COLO668 (cell line): Measurements from ENCODE around the gene SRGAP3.

Experiments
- DNase-seq: peaks from one replicate; lab custom pipeline; 2025; ENCODE audit not compliant: unreplicated experiment; lab: John Stamatoyannopoulos, UW

The SRGAP3 gene

DNA sequence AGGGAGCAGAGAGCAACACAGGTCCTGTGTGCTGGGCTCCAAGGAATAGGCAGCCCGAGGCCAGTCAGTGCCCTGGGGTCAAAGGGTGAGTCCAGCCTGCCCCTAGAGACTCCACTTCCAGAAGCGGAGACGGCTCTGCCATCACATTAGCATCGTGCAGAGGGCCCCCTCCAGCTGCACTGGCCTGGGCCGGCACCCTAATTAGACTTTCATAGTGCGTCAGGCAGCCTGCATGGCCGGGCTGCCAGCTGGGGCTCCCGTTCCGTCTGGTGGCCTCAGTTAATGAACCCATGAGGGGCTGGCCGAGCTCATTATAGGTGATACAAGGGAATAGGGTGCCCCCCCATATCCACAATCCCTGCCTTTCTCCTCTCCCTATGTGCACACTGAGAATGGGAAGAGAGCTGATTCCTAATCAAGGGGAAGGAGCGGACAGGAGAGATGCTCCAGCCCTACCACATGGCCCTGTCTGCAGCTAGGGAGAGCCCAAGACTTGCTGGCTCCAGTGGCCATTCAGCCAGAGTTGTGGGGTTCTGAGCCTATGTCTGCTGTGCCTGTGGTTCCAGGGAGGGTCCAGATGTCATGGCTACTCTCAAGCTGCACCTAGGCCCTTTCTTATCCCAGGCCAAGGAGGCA lies 128.0 kb downstream of the SRGAP3 start:
- DNase-seq: no peak

DNA sequence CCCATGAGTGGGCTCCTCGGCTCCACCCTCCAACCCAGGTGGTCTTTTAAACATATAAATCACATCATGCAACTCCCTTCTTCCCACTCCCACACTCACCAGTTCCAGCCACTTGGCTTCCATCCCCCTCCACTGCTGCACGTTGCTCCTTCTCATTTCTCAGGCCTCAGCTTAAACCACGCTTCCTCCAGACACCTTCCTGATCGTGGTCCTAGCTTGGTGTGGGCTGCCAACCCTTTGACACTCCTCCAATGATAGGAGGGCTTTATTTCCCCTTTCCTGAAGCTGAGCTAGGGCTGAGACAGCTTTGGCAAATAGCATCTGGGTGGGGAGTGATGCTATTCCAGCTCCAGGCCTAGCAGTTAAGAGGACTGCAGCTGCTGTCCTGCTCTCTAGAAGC lies 130.1 kb downstream of the SRGAP3 start:
- DNase-seq: no peak

DNA sequence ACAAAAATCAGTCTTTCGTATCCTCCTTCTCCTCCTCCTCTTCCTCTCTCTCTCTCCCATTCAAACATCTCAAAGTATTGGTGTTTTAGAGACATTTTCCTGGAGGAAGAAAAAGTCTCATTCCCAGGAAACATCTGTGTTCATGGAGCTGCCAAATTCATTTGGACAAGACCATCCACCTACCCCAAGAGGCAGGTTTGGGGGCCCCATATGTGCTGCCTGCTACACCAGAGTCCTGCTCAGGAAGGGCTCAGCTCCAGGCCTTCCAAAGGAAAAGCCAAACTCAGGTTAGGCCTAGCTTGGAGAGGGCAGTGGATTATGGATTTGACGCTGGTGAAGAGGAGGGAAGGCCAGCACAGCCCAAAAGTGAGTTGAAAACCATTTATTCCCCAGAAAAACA lies 131.2 kb downstream of the SRGAP3 start:
- no peak for DNase-seq

DNA sequence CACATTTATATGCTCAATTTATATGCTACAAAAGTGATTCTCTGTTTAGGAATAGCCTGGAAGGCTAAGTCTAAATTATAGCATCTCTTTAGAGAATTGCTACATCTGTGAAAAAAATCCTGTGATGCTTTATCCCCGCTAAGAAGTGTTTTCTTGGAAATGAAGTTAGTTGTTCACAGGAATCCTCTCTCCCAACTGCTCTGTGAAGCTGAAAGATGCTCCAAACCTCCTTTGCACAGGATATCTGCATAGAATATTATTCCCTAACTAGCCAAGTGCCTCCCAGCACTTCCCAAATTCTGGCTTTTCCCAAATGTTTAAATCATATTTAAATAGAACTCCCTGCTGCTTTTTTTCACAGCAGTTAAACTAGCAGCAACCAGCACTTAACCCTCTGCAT lies 132.2 kb downstream of the SRGAP3 start:
- no peak for DNase-seq

DNA sequence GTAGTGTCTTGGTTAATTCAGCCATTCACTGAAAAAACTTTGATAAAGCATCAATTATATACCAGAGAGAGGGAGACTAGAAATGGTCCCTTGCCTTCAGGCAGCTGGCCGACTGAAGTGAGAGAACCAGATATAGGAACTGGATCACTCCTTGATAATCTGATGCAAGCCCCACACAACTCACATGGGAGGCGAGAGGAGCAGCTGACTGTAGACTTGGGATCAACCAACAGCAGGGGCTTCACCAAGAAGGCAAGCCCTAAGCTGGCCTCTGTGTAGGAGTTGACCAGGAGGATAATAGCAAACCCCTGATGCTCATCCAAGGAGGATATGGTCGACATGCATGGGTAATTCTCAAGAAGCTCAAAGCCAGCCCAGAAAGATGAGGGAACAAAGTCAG lies 133.1 kb downstream of the SRGAP3 start:
- DNase-seq: no peak

DNA sequence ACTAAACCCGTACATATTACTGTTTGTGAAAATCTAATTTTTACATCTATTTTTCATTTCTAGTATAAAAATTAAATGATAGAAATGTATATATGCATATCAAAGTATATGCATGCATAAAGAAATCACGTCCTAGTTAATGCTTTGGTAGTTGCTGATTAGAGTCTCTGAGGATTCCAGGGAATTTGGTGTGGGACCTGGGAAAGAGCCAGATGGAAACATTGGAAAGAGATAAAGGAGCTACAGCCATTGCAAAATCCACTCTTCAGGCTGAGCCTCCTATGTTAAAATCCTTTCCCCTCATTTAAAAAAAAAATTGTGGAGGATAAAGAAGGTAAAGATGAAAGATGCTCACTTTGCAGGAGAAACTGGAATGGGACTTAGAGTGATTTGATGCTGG lies 134.1 kb downstream of the SRGAP3 start:
- no peak for DNase-seq

DNA sequence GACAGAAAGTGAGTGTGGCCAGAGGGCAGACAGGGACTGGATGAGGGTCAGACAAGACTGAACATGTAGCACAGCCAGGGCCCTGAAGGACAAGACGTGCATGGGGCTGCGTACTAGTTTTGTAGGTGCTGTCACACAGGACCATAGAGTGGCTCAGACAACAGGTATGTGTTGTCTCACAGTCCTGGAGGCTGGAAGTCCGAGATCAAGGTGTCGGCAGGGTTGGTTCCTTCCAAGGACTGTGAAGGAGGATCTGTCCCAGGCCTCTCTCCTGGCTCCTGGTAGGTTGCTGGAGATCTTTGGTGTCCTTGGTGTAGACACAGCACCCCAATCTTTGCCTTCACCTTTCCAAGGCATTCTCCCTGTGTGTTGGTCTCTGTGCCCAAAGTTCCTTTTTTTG lies 136.4 kb downstream of the SRGAP3 start:
- no peak for DNase-seq

DNA sequence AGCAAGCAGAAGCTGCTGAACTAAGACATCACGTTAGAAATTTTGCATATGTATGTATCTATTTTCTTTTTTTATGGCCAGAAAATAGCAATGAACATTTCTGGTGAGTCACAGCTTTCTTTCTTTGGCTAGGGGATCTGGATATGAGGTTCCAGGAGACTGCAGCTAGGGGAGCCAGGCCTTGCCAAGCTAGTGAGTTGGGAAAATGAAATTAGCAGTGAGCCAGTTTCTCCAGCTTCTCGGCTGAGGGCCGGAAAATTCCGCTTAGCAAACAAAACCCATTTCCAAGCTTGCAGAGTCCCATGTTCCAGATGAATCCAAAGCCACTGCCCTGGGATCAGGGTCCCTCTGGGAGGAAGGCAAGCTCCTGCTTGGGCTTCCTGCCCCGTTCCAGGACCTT lies 137.6 kb downstream of the SRGAP3 start:
- no peak for DNase-seq

DNA sequence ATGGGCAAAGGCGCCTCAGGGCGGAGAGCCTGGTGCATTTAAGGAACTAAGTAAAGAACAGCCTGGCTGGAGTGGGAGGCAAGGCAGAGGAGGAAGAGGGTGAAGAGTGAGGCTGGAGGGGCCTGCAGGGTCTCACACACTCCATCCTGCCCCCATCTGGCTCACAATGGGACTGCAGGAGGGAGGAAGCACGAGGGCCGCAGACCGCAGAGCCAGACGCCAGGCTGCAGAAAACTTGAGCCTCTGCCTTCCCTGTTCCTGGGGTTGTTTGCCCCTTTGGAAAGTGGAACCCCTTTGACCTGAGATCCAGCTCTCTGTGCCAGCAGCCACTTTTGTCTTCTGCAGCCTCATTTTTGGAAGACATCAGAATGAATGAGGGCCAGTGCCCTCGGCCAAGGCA lies 138.0 kb downstream of the SRGAP3 start:
- DNase-seq: no peak

DNA sequence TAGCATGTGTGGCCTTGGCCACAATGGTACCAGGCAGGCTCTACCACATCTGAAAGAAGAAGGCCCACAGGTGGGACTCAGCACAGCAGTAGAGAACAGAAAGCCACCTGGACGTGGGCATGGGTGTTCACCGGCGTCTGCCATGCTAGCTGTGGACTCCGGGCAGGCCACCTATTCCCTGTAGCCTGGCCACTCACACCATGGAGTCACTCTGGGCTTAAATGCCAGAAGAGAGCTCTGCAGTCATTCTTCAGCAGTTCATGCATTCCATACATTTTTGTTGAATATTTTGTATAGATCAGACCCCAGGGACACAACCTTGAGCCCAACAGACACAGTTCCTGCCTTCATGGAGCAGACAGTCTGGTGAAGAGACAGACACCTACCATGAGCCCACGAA lies 138.6 kb downstream of the SRGAP3 start:
- DNase-seq: no peak

DNA sequence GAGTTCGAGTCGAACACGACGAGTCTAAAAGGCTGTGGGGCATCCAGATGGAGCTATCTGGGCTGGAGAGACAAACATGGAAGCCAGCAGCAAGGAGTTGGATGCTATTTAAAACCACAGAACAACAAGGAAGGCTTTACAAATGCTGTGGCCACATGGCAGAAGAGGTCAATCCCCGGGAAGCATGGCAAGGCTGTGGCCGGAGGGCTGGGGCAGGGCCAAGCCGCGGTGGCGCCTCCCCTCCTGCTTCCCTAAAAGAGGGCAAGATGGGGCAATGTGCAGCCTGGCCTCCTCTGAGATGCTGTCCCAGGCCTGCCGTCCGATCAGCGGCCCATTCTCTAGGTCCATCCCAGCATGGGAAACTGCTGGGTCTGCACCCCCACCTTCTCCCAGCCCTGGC lies 139.1 kb downstream of the SRGAP3 start:
- DNase-seq: no peak

DNA sequence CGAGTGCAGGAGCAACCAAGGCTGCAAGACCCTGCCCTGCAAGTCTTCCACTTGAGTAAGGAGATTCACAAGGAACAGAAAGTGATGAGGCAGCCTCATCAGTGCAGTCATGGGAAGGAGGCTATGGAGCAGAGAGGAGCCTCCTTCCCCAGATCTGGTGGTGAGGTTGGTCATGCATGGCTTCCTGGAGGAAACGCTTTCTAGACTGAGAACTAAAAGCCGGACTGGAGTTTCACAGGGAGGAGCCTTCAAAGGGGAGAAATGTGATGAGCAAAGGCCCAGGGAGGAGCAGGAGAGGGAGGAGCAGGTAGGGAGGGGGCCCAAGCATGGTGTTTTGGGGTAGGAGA lies 139.9 kb downstream of the SRGAP3 start:
- DNase-seq: no peak

DNA sequence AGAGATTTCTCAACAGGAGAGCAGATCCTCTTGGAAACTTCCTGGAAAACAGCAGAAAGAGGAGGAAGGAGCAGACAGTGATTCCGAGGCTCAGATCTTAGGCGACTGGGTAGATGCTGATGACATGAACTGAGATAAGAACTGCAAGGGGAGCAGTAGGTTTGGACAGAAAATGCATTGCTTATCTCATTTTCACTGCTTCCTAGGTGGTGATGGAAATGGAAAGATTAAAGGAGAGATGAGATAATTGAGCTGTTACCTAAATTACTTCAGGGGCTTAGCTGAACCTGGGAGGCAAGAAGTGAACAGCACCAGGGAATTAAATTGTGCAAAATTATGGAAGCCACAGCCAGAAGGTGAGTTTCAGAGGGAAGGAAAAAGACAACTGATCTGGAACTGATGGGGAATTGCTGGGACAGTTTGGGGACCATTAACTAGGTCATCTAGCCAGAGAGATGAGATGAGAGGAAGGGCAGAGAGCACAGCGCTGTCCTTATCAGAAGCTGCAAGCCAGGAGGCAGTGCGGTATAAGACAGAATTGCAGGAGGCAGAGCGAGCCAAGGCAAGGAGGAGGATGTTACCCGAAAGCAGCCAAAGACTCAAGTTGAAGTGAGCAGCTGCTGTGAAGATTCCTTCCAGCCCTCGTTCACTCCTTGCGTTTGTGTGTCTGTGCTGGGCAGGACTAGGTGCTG lies 140.4 kb downstream of the SRGAP3 start:
- DNase-seq: no peak

DNA sequence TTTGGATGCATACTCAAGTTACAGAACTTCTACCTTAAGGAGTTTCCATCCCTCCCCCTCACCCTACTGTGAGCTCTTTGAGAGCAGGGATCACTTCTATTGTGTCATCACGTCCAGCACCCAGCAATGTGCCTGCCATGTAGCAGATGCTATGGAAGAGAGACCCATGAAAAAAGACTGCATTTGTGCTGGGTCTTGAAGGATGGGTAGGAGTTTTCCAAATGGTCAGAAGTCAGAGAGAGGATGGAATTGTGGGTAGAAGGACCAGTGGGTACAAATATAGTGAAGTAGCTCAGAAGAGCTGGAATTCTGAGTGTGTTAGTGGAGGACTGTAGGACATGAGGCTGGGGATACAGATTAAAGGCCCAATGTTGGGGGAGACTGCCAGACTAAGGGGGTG lies 141.7 kb downstream of the SRGAP3 start:
- no peak for DNase-seq

DNA sequence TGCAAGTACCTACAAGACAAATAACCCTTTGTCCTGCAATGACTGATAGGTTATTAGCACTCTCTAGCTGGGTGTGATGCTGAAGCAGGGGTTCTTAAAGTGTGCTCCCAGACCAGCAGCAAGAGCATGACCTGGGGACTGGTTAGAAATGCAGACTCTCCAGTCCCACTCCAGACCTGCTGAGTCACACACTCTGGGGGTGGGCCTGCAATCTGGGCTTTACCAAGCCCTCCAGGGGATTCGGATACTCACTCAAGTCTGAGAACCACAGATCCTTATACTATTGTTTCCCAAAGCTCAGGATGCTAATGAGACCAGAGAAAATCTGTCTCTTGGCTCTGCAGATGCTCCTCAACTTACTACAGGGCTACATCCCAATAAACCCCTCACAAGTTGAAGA lies 144.0 kb downstream of the SRGAP3 start:
- no peak for DNase-seq

DNA sequence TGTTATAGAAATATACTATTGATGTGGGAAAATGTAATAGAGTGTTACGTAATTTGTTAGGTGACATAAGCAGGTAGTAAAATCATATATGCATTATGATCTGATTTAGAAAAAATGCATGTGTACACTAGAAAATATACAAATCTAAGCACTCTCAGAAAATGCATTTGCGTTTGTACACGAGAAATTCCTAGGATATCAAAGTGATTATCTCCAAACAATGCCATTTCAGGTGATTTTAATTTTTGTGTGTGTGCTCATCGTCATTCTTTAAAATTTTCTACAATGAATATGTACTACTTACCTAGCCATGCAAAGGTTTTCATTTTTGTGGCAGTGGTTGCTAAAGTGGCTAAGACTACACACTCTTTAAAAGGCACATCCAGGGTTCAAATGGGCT lies 145.3 kb downstream of the SRGAP3 start:
- DNase-seq: no peak

DNA sequence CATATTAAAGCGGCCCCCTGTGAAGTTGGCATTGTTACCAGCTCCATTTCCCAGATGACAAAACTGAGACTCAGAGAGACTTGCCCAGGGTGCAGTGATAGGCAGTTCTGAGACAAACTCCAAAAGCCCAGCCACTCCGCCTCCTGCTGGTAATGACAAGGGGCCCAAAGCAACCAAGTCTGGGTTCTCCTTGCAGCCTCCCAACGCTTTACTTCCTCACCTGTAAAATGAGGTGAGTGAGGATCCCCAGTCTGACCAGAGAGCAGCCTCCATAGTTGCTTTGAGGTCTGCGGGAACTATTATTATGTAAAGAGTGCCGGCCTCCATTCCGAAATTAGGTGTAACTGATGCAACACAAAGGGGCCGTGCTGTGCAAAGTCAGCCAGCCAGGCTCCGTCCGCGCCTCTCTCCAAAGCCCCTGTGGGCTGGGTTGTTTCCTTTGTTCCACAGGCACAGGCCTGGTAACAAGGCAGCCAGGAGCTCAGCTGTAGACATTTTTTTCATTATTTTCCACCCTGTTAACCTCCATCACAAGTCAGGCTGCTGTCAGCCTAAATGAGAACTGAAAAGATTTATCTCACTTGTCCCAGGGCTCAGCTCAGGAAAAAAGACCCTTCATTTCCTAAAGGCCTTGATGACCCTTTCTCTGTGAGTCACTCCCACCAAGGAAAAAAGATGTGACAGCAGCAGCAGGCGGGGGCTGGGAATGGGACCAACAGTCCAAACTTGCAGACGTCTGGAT lies 147.0 kb downstream of the SRGAP3 start:
- no peak for DNase-seq

DNA sequence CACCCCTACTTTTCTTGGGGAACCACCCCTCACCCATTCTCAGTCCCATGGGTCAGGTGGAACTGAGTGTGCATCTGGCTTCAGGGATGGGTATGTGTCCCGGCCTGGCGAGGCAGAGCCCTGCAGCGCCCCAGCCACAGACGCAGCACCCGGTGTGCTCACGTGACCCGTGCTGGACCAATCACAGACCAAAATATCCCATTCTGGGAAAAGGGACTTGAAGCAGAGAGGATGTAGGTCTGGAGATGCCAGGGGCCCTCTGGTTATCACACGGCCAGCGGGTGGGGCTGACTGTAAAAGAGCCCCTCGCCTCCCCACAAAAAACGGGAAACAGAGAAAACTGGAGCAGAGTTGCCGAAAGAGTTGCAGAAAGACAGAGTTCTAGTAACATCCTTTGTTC lies 148.2 kb downstream of the SRGAP3 start:
- no peak for DNase-seq

DNA sequence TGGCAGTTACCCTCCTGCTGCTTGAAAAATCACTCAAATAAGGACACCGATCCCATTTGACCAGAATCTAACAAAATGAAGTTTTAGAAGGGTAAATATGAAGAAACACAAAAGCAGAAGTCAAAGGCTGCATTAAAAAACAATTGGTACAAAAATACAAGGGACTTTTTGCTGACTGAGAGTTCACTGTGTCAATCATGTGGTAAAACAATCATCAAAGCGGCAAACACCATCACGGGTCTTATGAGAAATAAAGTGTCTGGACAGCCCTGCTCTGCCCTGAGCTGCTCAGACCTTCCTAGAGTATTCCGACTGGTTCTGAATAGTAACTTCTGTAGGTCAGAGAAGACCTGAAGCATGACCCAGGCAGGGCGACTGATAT lies 148.9 kb downstream of the SRGAP3 start:
- DNase-seq: no peak

DNA sequence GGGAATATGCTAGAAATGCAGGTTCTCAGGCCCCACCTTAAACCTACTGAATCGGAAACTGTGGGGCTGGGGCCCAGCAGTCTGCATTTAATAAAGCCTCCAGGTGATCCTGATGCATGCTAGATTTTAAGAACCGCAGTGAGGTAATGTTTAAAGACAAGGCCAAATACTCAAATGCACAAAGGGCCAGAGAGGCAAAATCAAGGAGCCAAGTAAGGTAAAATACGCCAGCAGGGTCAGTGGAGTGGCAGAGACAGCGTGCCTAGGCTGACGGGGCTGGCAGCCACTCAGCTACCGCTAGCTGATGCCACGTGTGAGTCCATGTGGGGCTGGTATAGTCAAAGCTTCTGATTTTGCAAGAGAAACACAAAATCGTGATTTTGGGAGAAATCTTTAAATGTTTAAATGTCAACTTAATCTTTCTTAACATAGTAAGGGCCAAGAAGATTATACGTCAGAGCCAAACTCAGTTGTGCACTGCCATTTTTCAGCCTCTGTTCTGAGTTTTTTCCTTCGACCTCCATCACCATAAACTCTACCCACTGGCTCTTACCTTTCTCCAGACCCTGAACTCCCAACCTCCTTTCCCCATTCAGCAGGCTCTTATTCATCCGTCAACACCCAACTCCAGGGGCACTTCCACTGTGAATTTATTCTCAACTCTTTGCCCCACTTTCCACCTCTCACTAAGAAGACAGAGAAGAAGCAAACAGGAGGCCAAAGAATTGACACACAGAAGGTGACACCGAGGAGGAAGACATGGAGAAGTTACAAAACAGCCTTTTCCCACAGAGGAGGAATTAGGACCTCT lies 149.5 kb downstream of the SRGAP3 start:
- DNase-seq: no peak

DNA sequence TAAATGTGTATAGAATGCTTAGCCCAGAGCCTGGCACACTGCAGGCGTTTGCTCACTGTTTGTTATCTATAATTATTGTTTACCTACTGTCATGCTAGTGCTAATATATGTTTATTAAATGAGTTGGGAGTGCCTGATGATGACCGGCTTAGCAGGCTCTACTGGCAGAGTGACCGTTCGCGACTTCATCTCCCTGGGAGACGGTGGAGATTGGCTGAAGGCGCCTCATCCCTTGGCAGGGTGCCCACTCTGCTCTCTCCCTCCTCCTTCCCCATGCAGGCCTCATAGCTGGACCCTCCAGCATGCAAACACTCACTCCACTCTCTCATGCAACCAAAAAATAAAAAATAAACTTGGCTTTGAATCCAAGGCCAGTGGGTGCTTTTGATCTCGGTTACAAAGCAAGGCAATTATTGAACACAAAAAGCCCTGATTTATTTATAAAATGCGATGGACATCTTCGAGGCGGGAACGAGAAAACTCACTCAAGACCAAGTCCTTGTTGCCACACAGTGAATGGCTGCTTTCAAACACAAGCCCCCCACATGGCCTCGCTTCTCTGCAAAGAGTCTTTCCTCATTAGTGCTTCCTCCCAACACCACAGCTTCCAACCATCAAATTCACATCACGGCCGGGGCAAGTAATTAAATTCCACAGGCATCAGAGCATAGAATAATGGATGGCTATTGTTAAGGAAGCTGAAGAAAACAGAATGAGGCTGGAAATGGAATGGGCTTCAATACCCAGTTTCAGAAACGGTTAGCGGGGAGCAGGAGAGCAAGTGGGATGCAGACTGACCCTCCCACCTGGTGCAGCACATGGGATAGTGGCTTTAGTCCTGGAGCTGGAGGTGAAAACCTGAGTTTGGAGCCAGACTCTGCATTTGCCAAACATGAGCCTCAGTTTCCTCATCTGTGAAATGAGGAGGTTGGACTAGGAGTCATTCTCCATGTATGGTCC lies 150.4 kb downstream of the SRGAP3 start:
- DNase-seq: peak; percentile 17
